ENCODE results near the gene DNAJB14. TPM values are rescaled to one million over a fixed set of nuclear protein-coding genes. Genes with fewer than 3 reads are reported as not detected.

Gene DNAJB14
- total RNA-seq, 1 donor from 2014 or later = 60.5 TPM

- Histone ChIP-seq H3K9me3 (ENCODE audit: insufficient read depth, low read depth, low read length) (no peaks in the 10 kb centered on the region), H3K9ac (ENCODE audit: low read length) (no peak overlapping the region), H3K36me3 (ENCODE audit: insufficient read depth, low read length) (no peaks in the 10 kb centered on the region), H3K27me3 (ENCODE audit: insufficient read depth, low read length) (no peaks in the 10 kb centered on the region), H2AFZ (ENCODE audit: low read depth, low read length) (no peak overlapping the region), H3K27ac (ENCODE audit: low read depth, low read length) (no peak overlapping the region), H3K79me2 (ENCODE audit: insufficient read depth, low read length) (no peaks in the 10 kb centered on the region), H3K4me2 (ENCODE audit: low read length) (no peak overlapping the region), H3K4me1 (ENCODE audit: insufficient read depth, low read length) (peaks cover 11% of the 10 kb centered on the region), H3K4me3 (ENCODE audit: insufficient read depth, low read depth, low read length) (no peak overlapping the region), H4K20me1 (ENCODE audit: insufficient read depth, low read length) (no peaks in the 10 kb centered on the region)
- DNase-seq (ENCODE audit: low read depth) = no peak
- FAIRE-seq = no peak
- Mint-ChIP-seq H3K27ac (ENCODE audit: unreplicated experiment) (peak overlapping the region; percentile 4), H3K36me3 (ENCODE audit: low read depth, unreplicated experiment) (no peaks in the 10 kb centered on the region), H3K9me3 (ENCODE audit: unreplicated experiment) (no peaks in the 10 kb centered on the region), H3K4me3 (ENCODE audit: unreplicated experiment) (no peak overlapping the region), H3K4me1 (ENCODE audit: low read depth, unreplicated experiment) (peaks cover 15% of the 10 kb centered on the region), H3K27me3 (ENCODE audit: low read depth, unreplicated experiment) (no peaks in the 10 kb centered on the region)
- TF ChIP-seq EZH2 (IDR thresholded peaks at IDR 0.05; ENCODE audit: insufficient read depth, low read length) = no peak
- no peak for TF ChIP-seq CTCF (IDR thresholded peaks at IDR 0.05; ENCODE audit: insufficient read depth, low read depth, low read length)
Observed at GRCh38 chr4:99966692-99967091, 20.3 kb upstream of the DNAJB14 start.

- no peaks in the 10 kb centered on the region for H3K36me3 ChIP-seq (ENCODE audit: insufficient read depth, low read length)
- DNase-seq (ENCODE audit: low read depth) (no peak), FAIRE-seq (no peak)
- H3K4me3 Mint-ChIP-seq (ENCODE audit: unreplicated experiment) = no peak overlapping the region
- no peak for TF ChIP-seq CTCF (IDR thresholded peaks at IDR 0.05; ENCODE audit: insufficient read depth, low read depth, low read length)
- TF ChIP-seq EZH2 (IDR thresholded peaks at IDR 0.05; ENCODE audit: insufficient read depth, low read length) = no peak
- no peaks in the 10 kb centered on the region for H4K20me1 ChIP-seq (ENCODE audit: insufficient read depth, low read length)
- no peaks in the 10 kb centered on the region for H3K27me3 ChIP-seq (ENCODE audit: insufficient read depth, low read length)
- no peak overlapping the region for H3K4me2 ChIP-seq (ENCODE audit: low read length)
- peaks cover 11% of the 10 kb centered on the region for H3K4me1 ChIP-seq (ENCODE audit: insufficient read depth, low read length)
- H3K9me3 Mint-ChIP-seq (ENCODE audit: unreplicated experiment) = no peaks in the 10 kb centered on the region
- H3K4me3 ChIP-seq (ENCODE audit: insufficient read depth, low read depth, low read length) = no peak overlapping the region
- no peak overlapping the region for H3K27ac ChIP-seq (ENCODE audit: low read depth, low read length)
- no peaks in the 10 kb centered on the region for H3K9me3 ChIP-seq (ENCODE audit: insufficient read depth, low read depth, low read length)
- H3K36me3 Mint-ChIP-seq (ENCODE audit: low read depth, unreplicated experiment) = no peaks in the 10 kb centered on the region
- no peaks in the 10 kb centered on the region for H3K27me3 Mint-ChIP-seq (ENCODE audit: low read depth, unreplicated experiment)
- H3K4me1 Mint-ChIP-seq (ENCODE audit: low read depth, unreplicated experiment) = peaks cover 16% of the 10 kb centered on the region
- H3K27ac Mint-ChIP-seq (ENCODE audit: unreplicated experiment) = no peak overlapping the region
- H3K79me2 ChIP-seq (ENCODE audit: insufficient read depth, low read length) = no peaks in the 10 kb centered on the region
- no peak overlapping the region for H3K9ac ChIP-seq (ENCODE audit: low read length)
- no peak overlapping the region for H2AFZ ChIP-seq (ENCODE audit: low read depth, low read length)
Observed at GRCh38 chr4:99965674-99966350, 19.4 kb upstream of the DNAJB14 start.

GRCh38 chr4:99965173-99965572 is 18.8 kb upstream of the DNAJB14 start:
- DNase-seq (ENCODE audit: low read depth) (no peak), FAIRE-seq (no peak)
- Histone ChIP-seq H3K4me2 (ENCODE audit: low read length) (no peak overlapping the region), H3K9me3 (ENCODE audit: insufficient read depth, low read depth, low read length) (no peaks in the 10 kb centered on the region), H4K20me1 (ENCODE audit: insufficient read depth, low read length) (no peaks in the 10 kb centered on the region), H3K27ac (ENCODE audit: low read depth, low read length) (no peak overlapping the region), H2AFZ (ENCODE audit: low read depth, low read length) (no peak overlapping the region), H3K27me3 (ENCODE audit: insufficient read depth, low read length) (no peaks in the 10 kb centered on the region), H3K9ac (ENCODE audit: low read length) (no peak overlapping the region), H3K4me1 (ENCODE audit: insufficient read depth, low read length) (peaks cover 11% of the 10 kb centered on the region), H3K4me3 (ENCODE audit: insufficient read depth, low read depth, low read length) (no peak overlapping the region), H3K36me3 (ENCODE audit: insufficient read depth, low read length) (no peaks in the 10 kb centered on the region), H3K79me2 (ENCODE audit: insufficient read depth, low read length) (no peaks in the 10 kb centered on the region)
- Mint-ChIP-seq H3K36me3 (ENCODE audit: low read depth, unreplicated experiment) (no peaks in the 10 kb centered on the region), H3K27me3 (ENCODE audit: low read depth, unreplicated experiment) (no peaks in the 10 kb centered on the region), H3K9me3 (ENCODE audit: unreplicated experiment) (no peaks in the 10 kb centered on the region), H3K4me1 (ENCODE audit: low read depth, unreplicated experiment) (peaks cover 19% of the 10 kb centered on the region), H3K27ac (ENCODE audit: unreplicated experiment) (no peak overlapping the region), H3K4me3 (ENCODE audit: unreplicated experiment) (no peak overlapping the region)
- TF ChIP-seq EZH2 (IDR thresholded peaks at IDR 0.05; ENCODE audit: insufficient read depth, low read length) = no peak
- no peak for TF ChIP-seq CTCF (IDR thresholded peaks at IDR 0.05; ENCODE audit: insufficient read depth, low read depth, low read length)

All from astrocyte (in vitro differentiated cells and primary cell).